Right atrium auricular region (tissue), 2 donors: ENCODE data around the gene DRD3. TPM values are rescaled to one million over a fixed set of nuclear protein-coding genes. Genes with fewer than 3 reads are reported as not detected.

Experiments used
- DNase-seq: peaks from one replicate; pipeline ENCODE4 v3.0.0-alpha.2; 2019; ENCODE audit warnings: low spot score
- H3K27ac ChIP-seq, 2 donors: fragments of 200-600 bp; sonication (generic); 1 replicate in 1 of 2; 2 replicates in 1 of 2; pipeline ENCODE4 v1.5.1; 2016 to 2019
- H3K27me3 ChIP-seq, 2 donors: fragments of 200-600 bp; sonication (generic); one replicate each; pipeline versions ENCODE4 v1.5.1 to v1.6.0; 2017 to 2019
- H3K36me3 ChIP-seq: fragments of 200-600 bp; sonication (generic); one replicate; pipeline ENCODE4 v1.5.1; 2016
- H3K4me1 ChIP-seq, 2 donors: fragments of 200-600 bp; sonication (generic); one replicate each; pipeline versions ENCODE4 v1.5.1 to v1.6.0; 2017 to 2019
- H3K4me3 ChIP-seq, 2 donors: fragments of 200-600 bp; sonication (generic); 1 replicate in 1 of 2; 2 replicates in 1 of 2; pipeline ENCODE4 v1.5.1; 2017 to 2019; ENCODE audit warnings: mild to moderate bottlenecking in 1 of 2, moderate library complexity in 1 of 2
- H3K9me3 ChIP-seq, 2 donors: fragments of 200-600 bp; sonication (generic); one replicate each; pipeline ENCODE4 v1.5.1; 2019
- total RNA-seq, 2 donors: library from RNA; depleted of rRNA; stranded (reverse); fragments of >200 nt; gene quantifications; one replicate each; pipeline ENCODE4 v1.1.0, GENCODE V29; 2016
- TF ChIP-seq, protein P1 (sequence below), 2 donors: fragments of 200-600 bp; sonication (generic); IDR thresholded peaks; one replicate each; pipeline ENCODE4 v1.5.1; 2019; ENCODE audit warnings: antibody characterized with exemption in 2 of 2

DRD3 gene
- total RNA-seq, 2 donors from 2014 or later, result not detected

DNA sequence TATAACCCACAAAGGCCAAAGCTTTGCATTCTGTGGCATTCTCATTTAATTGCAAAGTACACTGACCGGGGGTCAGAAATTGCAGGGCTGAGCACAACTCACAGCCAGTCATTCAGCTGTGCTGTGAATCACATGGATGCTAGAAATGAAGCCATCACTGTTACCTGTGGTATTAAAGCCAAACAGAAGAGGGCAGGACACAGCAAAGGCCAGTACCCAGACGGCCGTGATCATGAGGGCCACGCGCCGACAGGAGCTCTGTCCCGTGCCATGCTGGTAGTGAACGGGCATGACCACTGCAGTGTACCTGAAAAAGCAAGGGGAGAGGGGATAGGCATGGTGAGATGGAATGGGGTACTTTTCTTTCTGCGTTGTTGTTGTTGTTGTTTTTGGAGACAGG lies 31.6 kb downstream of the DRD3 start:
- H3K4me1 ChIP-seq, result no peaks in the 10 kb centered on the region
- no peaks in the 10 kb centered on the region for H3K27me3 ChIP-seq
- TF ChIP-seq, protein P1, sequence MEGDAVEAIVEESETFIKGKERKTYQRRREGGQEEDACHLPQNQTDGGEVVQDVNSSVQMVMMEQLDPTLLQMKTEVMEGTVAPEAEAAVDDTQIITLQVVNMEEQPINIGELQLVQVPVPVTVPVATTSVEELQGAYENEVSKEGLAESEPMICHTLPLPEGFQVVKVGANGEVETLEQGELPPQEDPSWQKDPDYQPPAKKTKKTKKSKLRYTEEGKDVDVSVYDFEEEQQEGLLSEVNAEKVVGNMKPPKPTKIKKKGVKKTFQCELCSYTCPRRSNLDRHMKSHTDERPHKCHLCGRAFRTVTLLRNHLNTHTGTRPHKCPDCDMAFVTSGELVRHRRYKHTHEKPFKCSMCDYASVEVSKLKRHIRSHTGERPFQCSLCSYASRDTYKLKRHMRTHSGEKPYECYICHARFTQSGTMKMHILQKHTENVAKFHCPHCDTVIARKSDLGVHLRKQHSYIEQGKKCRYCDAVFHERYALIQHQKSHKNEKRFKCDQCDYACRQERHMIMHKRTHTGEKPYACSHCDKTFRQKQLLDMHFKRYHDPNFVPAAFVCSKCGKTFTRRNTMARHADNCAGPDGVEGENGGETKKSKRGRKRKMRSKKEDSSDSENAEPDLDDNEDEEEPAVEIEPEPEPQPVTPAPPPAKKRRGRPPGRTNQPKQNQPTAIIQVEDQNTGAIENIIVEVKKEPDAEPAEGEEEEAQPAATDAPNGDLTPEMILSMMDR (IDR thresholded peaks at IDR 0.05), result no peak
- no peak for DNase-seq
- H3K27ac ChIP-seq, result no peak overlapping the region
- H3K4me3 ChIP-seq, result no peak overlapping the region
- H3K9me3 ChIP-seq, result no peaks in the 10 kb centered on the region
- H3K36me3 ChIP-seq, result no peaks in the 10 kb centered on the region

GRCh38 chr3:114144909-114145688 lies 33.8 kb downstream of the DRD3 start:
- DNase-seq, result no peak
- H3K4me1 ChIP-seq, result no peaks in the 10 kb centered on the region
- H3K27me3 ChIP-seq, result no peaks in the 10 kb centered on the region
- no peak overlapping the region for H3K27ac ChIP-seq
- H3K36me3 ChIP-seq, result no peaks in the 10 kb centered on the region
- H3K9me3 ChIP-seq, result no peaks in the 10 kb centered on the region
- H3K4me3 ChIP-seq, result no peak overlapping the region
- TF ChIP-seq, protein P1 (IDR thresholded peaks at IDR 0.05), result no peak

- H3K27ac ChIP-seq, result no peak overlapping the region
- H3K4me3 ChIP-seq, result no peak overlapping the region
- H3K36me3 ChIP-seq, result no peaks in the 10 kb centered on the region
- no peak for DNase-seq
- H3K9me3 ChIP-seq, result no peaks in the 10 kb centered on the region
- H3K27me3 ChIP-seq, result no peaks in the 10 kb centered on the region
- TF ChIP-seq, protein P1 (IDR thresholded peaks at IDR 0.05), result no peak
- no peaks in the 10 kb centered on the region for H3K4me1 ChIP-seq
Measured at GRCh38 chr3:114143817-114144216, 35.0 kb downstream of the DRD3 start.

DNA sequence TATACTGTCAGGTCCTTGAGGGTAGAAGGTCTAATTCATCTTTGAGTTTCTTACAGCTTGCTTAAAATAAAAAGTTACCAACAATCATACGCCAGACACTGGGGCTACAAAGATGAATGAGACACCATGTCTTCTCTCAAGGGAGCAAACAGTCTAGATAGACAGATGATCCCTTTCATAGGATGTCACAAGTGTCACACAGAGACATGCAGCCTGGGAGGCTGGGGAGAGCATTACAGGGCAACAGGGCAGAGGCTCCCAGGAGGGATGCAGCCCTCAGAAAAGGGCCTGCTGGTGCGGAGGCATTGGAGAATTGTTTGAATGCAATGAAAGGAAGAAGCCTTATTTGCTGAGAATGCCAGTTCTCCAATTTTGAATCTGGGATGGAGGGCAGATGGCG lies 39.0 kb downstream of the DRD3 start:
- no peaks in the 10 kb centered on the region for H3K9me3 ChIP-seq
- no peaks in the 10 kb centered on the region for H3K27me3 ChIP-seq
- H3K36me3 ChIP-seq, result no peaks in the 10 kb centered on the region
- H3K27ac ChIP-seq, result no peak overlapping the region
- no peaks in the 10 kb centered on the region for H3K4me1 ChIP-seq
- TF ChIP-seq, protein P1 (IDR thresholded peaks at IDR 0.05), result no peak
- no peak overlapping the region for H3K4me3 ChIP-seq
- no peak for DNase-seq

GRCh38 chr3:114133947-114134346 lies 44.9 kb downstream of the DRD3 start:
- H3K4me1 ChIP-seq, result no peaks in the 10 kb centered on the region
- DNase-seq, result no peak
- no peaks in the 10 kb centered on the region for H3K36me3 ChIP-seq
- no peaks in the 10 kb centered on the region for H3K9me3 ChIP-seq
- H3K27me3 ChIP-seq, result no peaks in the 10 kb centered on the region
- no peak overlapping the region for H3K4me3 ChIP-seq
- H3K27ac ChIP-seq, result no peak overlapping the region
- TF ChIP-seq, protein P1 (IDR thresholded peaks at IDR 0.05), result no peak

- no peak overlapping the region for H3K27ac ChIP-seq
- no peaks in the 10 kb centered on the region for H3K4me1 ChIP-seq
- TF ChIP-seq, protein P1 (IDR thresholded peaks at IDR 0.05), result no peak
- DNase-seq, result no peak
- no peaks in the 10 kb centered on the region for H3K36me3 ChIP-seq
- no peaks in the 10 kb centered on the region for H3K27me3 ChIP-seq
- H3K4me3 ChIP-seq, result no peak overlapping the region
- H3K9me3 ChIP-seq, result no peaks in the 10 kb centered on the region
Measured at GRCh38 chr3:114132500-114132899, 46.4 kb downstream of the DRD3 start.
